WI38 (cell line): ENCODE data around the gene TTPAL.

Source experiments
- H3K4me3 ChIP-seq: 2 replicates; pipeline ENCODE4 v1.5.1; 2011; ENCODE audit warnings: low read depth, mild to moderate bottlenecking, control low read depth, low read length
- TF ChIP-seq, protein P1 (sequence below): IDR thresholded peaks from 2 replicates; pipeline ENCODE4 v1.5.1; 2012; ENCODE audit warnings: low read depth, mild to moderate bottlenecking, control low read depth, low read length

TTPAL gene

DNA sequence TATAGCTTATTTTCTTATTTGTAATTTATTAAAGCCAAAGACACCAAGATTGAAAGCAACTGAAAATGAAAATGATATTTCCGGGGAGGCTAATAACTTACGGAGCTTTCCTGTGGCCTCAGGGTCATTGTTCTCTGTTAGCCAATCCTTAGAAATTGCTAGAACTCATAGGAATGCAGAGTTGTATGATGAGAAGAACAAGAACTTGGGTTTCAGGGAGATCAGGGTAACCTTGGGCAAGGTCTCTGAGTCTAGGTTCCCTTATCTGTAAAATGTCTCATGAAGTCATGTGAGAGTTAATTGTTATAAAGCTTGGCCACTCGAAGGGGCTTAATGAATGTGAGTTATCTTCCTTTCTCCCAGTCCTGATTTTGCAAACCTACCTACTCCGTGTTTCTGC lies 66.3 kb downstream of the TTPAL start:
- no peak overlapping the region for H3K4me3 ChIP-seq
- TF ChIP-seq, protein P1, sequence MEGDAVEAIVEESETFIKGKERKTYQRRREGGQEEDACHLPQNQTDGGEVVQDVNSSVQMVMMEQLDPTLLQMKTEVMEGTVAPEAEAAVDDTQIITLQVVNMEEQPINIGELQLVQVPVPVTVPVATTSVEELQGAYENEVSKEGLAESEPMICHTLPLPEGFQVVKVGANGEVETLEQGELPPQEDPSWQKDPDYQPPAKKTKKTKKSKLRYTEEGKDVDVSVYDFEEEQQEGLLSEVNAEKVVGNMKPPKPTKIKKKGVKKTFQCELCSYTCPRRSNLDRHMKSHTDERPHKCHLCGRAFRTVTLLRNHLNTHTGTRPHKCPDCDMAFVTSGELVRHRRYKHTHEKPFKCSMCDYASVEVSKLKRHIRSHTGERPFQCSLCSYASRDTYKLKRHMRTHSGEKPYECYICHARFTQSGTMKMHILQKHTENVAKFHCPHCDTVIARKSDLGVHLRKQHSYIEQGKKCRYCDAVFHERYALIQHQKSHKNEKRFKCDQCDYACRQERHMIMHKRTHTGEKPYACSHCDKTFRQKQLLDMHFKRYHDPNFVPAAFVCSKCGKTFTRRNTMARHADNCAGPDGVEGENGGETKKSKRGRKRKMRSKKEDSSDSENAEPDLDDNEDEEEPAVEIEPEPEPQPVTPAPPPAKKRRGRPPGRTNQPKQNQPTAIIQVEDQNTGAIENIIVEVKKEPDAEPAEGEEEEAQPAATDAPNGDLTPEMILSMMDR = no peak

DNA sequence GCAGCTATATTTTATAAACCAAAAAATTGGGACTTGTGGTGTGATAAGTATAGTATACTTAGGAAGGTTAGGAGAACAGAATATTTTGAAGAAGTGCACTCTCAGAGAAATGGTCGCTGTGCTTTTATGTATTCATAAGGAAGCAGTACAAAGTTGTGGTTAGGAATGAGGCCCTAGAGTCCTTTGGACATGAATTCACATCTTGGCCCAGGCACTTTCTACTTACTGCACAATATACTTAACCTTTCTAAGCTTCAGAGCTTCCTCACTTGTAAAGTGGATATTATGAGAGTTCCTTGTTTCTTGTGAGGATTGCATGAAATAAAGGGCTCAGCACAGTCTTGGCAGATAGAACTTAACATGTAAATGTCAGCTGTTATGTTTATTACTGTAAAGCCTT lies 67.2 kb downstream of the TTPAL start:
- TF ChIP-seq, protein P1 = no peak
- H3K4me3 ChIP-seq = no peak overlapping the region

DNA sequence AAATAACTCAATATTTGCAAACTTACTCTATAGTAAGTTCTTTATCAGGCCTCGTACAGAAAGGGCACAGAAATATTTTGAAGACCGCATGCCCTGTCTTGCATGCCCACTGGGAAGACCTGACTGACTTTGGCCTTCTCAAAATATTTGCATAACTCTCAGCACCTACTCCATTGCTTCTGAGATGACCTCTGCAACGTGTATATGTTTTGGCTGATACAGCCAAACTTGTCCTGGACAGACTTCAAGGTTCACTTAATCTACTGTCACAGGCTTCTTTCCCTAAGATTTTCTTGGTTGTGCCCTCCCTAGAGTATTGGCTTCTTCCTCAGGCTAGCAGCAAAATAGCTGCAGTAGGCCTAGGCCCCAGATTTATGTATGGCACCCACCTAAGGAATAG lies 67.7 kb downstream of the TTPAL start:
- no peak overlapping the region for H3K4me3 ChIP-seq
- TF ChIP-seq, protein P1 = no peak
